Measurements from ENCODE around the gene RHOT1.
"Not testable (repeated sequence)": the region's sequence is repeated elsewhere in the genome, so short reads cannot be mapped to it uniquely, and the experiment has no call there.

DNA sequence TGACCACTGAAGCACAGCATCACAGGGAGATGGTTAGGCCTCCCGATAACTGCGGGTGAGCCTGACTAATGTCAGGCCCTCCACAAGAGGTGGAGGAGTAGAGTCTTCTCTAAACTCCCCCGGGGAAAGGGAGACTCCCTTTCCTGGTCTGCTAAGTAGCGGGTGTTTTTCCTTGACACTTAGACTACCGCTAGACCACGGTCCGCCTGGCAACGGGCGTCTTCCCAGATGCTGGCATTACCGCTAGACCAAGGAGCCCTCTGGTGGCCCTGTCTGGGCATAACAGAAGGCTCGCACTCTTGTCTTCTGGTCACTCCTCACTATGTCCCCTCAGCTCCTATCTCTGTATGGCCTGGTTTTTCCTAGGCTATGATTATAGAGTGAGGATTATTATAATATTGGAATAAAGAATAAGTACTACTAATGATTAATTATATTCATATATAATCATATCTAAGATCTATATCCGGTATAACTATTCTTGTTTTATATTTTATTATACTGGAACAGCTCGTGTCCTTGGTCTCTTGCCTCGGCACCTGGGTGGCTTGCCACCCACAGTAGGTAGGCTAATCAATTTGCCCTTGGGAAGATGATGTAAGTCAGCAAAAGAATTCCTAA, 6.7 kb upstream of the RHOT1 start:
- peak; percentile 50 for TF ChIP-seq CTCF (IDR thresholded peaks at IDR 0.05)
- TF ChIP-seq EZH2, EZH2phosphoT487 (IDR thresholded peaks at IDR 0.05): not testable (repeated sequence)

All from neural progenitor cell (in vitro differentiated cells).